Measurements from ENCODE around the gene S100A9. TPM values are rescaled to one million over a fixed set of nuclear protein-coding genes. Genes with fewer than 3 reads are reported as not detected.

The S100A9 gene
- total and polyA plus RNA-seq, 2 of the 4 experiments (the other 2 are of a cell fraction) = not detected

DNA sequence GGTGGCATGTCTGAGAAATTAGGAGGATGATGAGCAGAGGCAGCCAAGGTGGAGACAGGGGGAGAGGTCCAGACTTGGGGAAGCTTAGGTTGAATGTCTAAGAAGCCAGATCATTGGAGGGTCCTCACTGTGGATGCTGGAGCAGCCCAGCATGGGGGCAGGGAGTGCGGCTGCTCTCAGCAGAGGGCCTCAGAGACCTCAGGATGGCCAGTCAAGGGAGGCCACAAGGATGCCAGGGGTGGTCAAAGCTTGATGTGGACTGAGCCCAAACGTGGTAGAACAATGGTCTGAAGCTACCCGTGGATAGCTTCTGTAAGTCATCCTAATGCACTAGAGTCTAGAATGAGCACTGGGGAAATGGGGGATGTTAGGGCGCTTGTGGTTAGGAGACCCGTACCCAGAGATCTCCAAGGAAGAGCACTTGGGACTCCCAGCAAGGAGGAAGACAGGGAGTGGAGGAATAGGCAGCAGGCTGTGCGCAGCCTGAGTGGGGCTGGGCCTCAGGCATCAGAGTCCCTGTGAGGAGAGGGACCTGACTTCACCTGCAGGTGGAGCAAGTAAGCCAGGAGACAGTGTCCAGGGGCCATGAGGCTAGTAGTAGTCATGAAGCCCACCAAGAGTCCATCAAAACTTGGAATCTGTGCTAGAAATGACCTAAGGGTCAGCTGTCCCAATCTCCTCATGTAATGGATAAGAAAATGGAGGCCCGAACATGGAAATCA, 4.3 kb upstream of the S100A9 start:
- dilution Hi-C loops (cut with HindIII; ENCODE audit: low sequenced_read_pairs, unreplicated experiment) (no loop called here), in situ Hi-C loops (cut with MboI; ENCODE audit: low sequenced_read_pairs) (no loop called here), intact Hi-C loops (cut with micrococcal nuclease) (no loop called here)
- Histone ChIP-seq H2AK9ac (replicated peaks; ENCODE audit: low read depth, low read length, poor library complexity) (no peak overlapping the region), H2BK15ac (ENCODE audit: low read depth, low read length) (no peak overlapping the region), H2BK5ac (ENCODE audit: low read depth, low read length, poor library complexity, severe bottlenecking) (no peak overlapping the region), H3K14ac (replicated peaks; ENCODE audit: low read depth, low read length) (no peak overlapping the region), H3K4me1 (ENCODE audit: control insufficient read depth, insufficient read depth, low read length) (no peaks in the 10 kb centered on the region), H3K36me3 (ENCODE audit: control insufficient read depth, insufficient read depth, low read length) (no peaks in the 10 kb centered on the region), H3K18ac (ENCODE audit: low read depth, low read length) (no peak overlapping the region), H3K27ac (ENCODE audit: insufficient read depth, low read length) (no peak overlapping the region), H3K56ac (ENCODE audit: extremely low read depth, insufficient read depth, low read length) (no peak overlapping the region), H3K9me3 (ENCODE audit: control insufficient read depth, insufficient read depth, low read length) (no peaks in the 10 kb centered on the region), H2AK5ac (ENCODE audit: low read depth, low read length) (no peak overlapping the region), H3K4me2 (ENCODE audit: low read depth, low read length) (no peak overlapping the region), H4K5ac (ENCODE audit: low read depth, low read length) (no peak overlapping the region), H3K4me3 (ENCODE audit: insufficient read depth, low read depth, low read length) (no peak overlapping the region), H2BK20ac (ENCODE audit: low read depth, low read length) (no peak overlapping the region), H4K20me1 (ENCODE audit: insufficient read depth, low read length) (no peaks in the 10 kb centered on the region), H3K27me3 (ENCODE audit: control insufficient read depth, insufficient read depth, low read length) (peaks cover 5% of the 10 kb centered on the region; the same call in 1 of the 2 replicates), H3K79me1 (ENCODE audit: low read depth in 1 of 2, low read length in 2 of 2) (no peaks in the 10 kb centered on the region), H3K23ac (ENCODE audit: low read depth, low read length) (no peak overlapping the region), H2AFZ (replicated peaks; ENCODE audit: low read length, poor library complexity) (no peak overlapping the region), H2BK120ac (ENCODE audit: low read depth, low read length) (no peak overlapping the region), H3K9me1 (ENCODE audit: insufficient read depth, low read length) (no peaks in the 10 kb centered on the region), H4K8ac (ENCODE audit: low read depth in 2 of 2, low read length in 2 of 2) (no peak overlapping the region), H3K9ac (ENCODE audit: low read depth, low read length) (no peak overlapping the region), H3K4ac (ENCODE audit: low read depth, low read length) (no peak overlapping the region), H4K91ac (ENCODE audit: insufficient read depth, low read depth, low read length) (no peak overlapping the region)
- TF ChIP-seq POLR2A (IDR thresholded peaks at IDR 0.05; ENCODE audit: low read depth, low read length) = no peak
- peak; percentile 20; the same call in 1 of the 2 replicates for TF ChIP-seq RAD21 (IDR thresholded peaks at IDR 0.05; ENCODE audit: low read length)
- TF ChIP-seq, protein P1, sequence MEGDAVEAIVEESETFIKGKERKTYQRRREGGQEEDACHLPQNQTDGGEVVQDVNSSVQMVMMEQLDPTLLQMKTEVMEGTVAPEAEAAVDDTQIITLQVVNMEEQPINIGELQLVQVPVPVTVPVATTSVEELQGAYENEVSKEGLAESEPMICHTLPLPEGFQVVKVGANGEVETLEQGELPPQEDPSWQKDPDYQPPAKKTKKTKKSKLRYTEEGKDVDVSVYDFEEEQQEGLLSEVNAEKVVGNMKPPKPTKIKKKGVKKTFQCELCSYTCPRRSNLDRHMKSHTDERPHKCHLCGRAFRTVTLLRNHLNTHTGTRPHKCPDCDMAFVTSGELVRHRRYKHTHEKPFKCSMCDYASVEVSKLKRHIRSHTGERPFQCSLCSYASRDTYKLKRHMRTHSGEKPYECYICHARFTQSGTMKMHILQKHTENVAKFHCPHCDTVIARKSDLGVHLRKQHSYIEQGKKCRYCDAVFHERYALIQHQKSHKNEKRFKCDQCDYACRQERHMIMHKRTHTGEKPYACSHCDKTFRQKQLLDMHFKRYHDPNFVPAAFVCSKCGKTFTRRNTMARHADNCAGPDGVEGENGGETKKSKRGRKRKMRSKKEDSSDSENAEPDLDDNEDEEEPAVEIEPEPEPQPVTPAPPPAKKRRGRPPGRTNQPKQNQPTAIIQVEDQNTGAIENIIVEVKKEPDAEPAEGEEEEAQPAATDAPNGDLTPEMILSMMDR (conservative IDR thresholded peaks at IDR 0.05; ENCODE audit: low read depth, low read length) = peak; percentile 29; the same call in 1 of the 2 replicates
- TF ChIP-seq BHLHE40 (IDR thresholded peaks at IDR 0.05; ENCODE audit: low read depth, low read length) = no peak
- CTCF ChIA-PET = interaction anchor here (0.7 to 3.8 kb wide), 10 partner anchors 10 to 217 kb away, joined by 3 to 41 read pairs (median 4); no protein-coding TSS in a partner anchor
- WGBS, 2 experiments (ENCODE audit: extremely low coverage in 2 of 2, insufficient read length in 1 of 2) = 49% methylated on average over 3 of the region's 7 CpGs; no CpG with 5 or more reads in 1 of the 2 experiments
- BruUV-seq (replicated peaks) = no TSS peak
- POLR2A ChIA-PET (ENCODE audit: unreplicated experiment) = no interaction called here
- ATAC-seq (ENCODE audit: low read depth) (0 out of 2 replicates have a peak, but pooled peaks have one; percentile 33), DNase-seq (no peak)
